LNCaP clone FGC (cell line): ENCODE results near the gene CPSF7.

Source experiments
- DNase-seq: peaks from one replicate; pipeline ENCODE4 v3.0.0-alpha.2; 2011; ENCODE audit warnings: low read depth
- H3K4me3 ChIP-seq: 2 replicates; pipeline ENCODE4 v1.5.1; 2011; ENCODE audit warnings: mild to moderate bottlenecking, low read depth, low read length, control low read depth
- TF ChIP-seq, protein P1 (sequence below): IDR thresholded peaks from 2 replicates; pipeline ENCODE4 v1.5.1; 2012; ENCODE audit warnings: mild to moderate bottlenecking; ENCODE audit not compliant: control insufficient read depth, insufficient read depth; ENCODE audit errors: extremely low read depth

CPSF7 gene

DNA sequence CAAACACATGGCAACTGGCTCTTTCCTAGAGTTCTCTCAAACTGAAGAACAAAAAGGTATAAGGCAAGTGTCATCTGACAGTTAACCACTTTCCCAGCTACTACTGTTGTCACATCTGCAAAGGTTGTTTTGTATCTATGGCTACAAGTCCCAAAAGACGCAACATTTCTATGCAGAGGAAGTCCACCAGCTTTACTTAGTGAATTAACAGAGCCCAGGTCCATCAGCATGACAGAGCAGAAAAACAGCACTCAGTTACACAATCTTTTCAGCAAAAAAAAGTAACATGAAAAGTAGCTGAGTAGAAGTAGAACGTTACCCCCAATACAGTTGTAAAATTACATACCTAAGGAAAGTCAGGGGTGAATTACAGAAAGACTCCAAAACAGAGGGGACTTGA, 12.1 kb downstream of the CPSF7 start:
- TF ChIP-seq, protein P1, sequence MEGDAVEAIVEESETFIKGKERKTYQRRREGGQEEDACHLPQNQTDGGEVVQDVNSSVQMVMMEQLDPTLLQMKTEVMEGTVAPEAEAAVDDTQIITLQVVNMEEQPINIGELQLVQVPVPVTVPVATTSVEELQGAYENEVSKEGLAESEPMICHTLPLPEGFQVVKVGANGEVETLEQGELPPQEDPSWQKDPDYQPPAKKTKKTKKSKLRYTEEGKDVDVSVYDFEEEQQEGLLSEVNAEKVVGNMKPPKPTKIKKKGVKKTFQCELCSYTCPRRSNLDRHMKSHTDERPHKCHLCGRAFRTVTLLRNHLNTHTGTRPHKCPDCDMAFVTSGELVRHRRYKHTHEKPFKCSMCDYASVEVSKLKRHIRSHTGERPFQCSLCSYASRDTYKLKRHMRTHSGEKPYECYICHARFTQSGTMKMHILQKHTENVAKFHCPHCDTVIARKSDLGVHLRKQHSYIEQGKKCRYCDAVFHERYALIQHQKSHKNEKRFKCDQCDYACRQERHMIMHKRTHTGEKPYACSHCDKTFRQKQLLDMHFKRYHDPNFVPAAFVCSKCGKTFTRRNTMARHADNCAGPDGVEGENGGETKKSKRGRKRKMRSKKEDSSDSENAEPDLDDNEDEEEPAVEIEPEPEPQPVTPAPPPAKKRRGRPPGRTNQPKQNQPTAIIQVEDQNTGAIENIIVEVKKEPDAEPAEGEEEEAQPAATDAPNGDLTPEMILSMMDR = no peak
- H3K4me3 ChIP-seq = no peak overlapping the region
- DNase-seq = no peak

DNA sequence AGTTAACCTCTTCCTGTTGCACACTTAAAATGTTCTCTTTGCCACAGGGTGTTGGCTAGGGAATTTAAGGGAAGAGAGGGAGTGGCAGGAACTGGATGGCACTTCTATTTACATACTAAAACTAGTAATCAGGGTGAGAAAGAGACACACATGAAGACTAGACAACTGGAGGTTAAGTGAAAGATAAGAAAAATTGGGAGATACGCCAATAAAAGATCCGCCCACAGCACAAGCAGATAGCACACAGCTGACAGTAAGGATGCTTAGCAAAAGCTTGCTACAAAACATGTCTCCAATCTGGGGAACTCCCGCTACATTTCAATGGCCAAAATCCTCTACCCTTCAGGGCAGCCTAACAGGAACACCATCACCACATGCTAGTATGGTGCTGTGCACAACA, 12.8 kb downstream of the CPSF7 start:
- DNase-seq = no peak
- H3K4me3 ChIP-seq = no peak overlapping the region
- TF ChIP-seq, protein P1 = no peak

DNA sequence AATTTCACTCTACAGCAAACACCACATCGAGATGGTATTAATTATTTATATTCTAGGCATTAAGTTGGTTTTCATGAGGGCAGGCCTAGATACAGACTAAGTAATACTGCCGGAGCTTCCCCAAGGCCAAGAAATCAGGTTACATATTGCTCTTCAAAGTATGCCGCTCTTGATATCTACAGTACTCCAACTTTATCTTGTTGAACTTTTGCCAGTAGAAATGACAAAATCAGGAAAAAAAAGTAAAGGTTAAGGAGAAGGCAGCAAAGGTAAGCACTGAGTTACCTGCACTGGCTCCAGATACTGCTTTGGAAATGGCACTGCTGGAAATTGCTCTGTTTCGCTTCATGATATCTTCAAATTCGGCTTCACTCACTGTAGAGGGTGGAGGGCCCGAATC, 14.4 kb downstream of the CPSF7 start:
- H3K4me3 ChIP-seq = no peak overlapping the region
- TF ChIP-seq, protein P1 = no peak
- no peak for DNase-seq

DNA sequence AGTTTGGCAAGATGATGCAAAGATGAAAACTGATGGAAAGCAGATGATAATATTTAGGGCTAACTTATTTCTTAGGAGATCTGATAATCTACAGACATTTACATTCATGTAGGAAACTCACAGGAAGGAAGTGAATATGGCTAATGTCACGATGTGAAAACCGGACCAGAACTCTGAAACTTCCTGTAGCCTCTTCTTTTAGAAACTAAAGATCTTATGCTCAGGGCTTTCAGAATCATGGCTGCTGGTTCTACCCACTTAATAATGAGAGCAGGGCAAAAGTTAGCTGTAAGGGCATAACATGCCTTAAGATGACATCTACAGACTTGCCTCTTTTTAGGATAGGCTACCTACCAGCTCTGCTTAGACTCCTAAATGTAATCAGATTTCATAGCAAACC, 15.2 kb downstream of the CPSF7 start:
- H3K4me3 ChIP-seq = no peak overlapping the region
- TF ChIP-seq, protein P1 = no peak
- no peak for DNase-seq

DNA sequence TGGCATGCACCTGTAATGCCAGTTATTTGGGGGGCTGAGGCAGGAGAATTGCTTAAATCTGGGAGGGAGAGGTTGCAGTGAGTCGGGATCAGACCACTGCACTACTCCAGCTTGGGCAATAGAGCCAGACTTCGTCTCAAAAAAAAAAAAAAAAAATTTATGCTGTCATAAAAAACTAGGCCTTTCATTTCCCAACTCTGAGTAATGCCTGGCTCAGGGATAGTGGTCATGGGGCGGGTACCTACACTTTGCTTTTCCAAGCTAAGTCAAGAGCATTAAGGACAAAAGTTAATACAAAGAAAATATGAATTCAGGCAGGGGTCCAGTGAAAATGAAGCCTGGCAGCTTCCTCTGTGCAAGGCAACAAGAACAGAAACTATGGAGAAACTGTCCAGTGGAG, 16.3 kb downstream of the CPSF7 start:
- DNase-seq = no peak
- no peak overlapping the region for H3K4me3 ChIP-seq
- TF ChIP-seq, protein P1 = no peak

DNA sequence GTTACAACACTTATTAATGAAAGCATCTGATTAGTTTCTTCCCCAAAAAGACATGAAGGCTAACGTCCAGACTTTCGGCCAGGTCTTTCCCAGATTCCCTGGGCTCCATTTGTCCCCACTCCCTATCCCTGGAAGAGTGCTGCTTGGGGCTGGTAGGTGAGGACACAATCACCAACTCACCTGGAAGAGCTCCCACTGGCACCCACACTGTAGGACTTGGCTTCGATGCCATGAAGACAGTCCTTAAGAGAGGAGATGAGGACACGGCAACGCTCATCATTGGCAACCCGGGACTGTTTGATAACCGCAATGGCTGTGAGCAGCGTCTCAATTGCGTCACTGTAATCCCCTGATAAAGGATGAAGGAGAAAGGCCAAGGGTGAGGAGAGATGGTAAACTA, 18.2 kb downstream of the CPSF7 start:
- DNase-seq = no peak
- TF ChIP-seq, protein P1 = no peak
- H3K4me3 ChIP-seq = no peak overlapping the region

DNA sequence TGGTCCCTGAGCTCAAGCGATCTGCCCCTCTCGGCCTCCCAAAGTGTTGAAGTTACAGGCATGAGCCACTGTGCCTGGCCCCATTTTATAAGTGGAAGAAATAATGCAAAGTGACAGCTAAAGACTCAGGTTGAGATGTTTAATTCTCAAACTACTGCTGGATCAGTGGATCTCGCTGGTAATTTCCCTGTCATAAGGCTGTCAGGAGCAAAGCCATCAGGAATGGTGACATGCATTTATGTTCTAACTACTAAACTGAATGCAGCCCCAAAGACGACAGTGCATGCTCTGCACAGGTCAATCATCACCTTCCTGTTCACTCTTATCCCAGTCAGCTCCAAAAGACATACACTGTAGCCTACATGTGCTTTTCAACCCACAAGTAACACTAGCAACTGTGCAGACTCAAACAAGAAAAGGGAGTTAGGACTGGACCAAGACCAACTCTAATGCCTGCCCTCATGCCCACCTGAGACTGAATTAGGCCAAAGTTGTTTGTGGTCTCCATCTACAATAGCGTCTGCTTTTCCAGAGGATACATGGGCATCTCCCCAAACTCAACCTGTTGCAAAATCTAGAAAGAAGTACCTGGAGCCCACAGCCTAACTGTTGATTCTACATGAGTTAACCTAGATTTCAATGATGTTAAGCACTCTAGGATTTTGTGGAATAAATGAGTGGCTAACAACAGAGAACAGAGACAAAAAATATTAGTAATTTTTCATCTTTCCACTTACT, 22.6 kb downstream of the CPSF7 start:
- TF ChIP-seq, protein P1 = no peak
- no peak for DNase-seq
- no peak overlapping the region for H3K4me3 ChIP-seq
